HepG2 (cell line): ENCODE measurements around the gene RING1. TPM values are rescaled to one million over a fixed set of nuclear protein-coding genes. Genes with fewer than 3 reads are reported as not detected.

Source experiments
- ATAC-seq: fragments of 200-7000 bp; cut with Tn5 transposase; 3 replicates; pipeline ENCODE4 v1.9.1; 2020; ENCODE audit warnings: mild to moderate bottlenecking, moderate library complexity
- BruUV-seq: library from RNA; stranded (reverse); fragments of 400-500 nt; replicated peaks from 2 replicates; lab custom pipeline; 2021; lab: Mats Ljungman, UMichigan
- CTCF ChIA-PET: fragments of 300-600 bp; formaldehyde crosslinking; extraction: SDS; loops from one replicate; lab custom pipeline; 2021; ENCODE audit warnings: low total read pairs, inconsistent platforms, low intra/inter-chr PET ratio; lab: Yijun Ruan, JAX
- POLR2A ChIA-PET: fragments of 350-600 bp; sonication (Branson Sonifier 250); formaldehyde crosslinking; loops from one replicate; lab custom pipeline; 2020; ENCODE audit warnings: antibody characterized with exemption, inconsistent platforms; lab: Yijun Ruan, JAX
- DNase-seq: peaks from one replicate; pipeline ENCODE4 v3.0.0-alpha.2; 2015; ENCODE audit warnings: low spot score
- FAIRE-seq: peaks from 3 replicates; lab custom pipeline; 2011; peaks lifted over from hg19 to GRCh38; lab: Jason Lieb, UNC
- H2AFZ ChIP-seq: one replicate; pipeline ENCODE4 v1.6.1; 2011; ENCODE audit warnings: low read length, inconsistent platforms
- H3K27ac ChIP-seq: fragments of 300-600 bp; 3 replicates; pipeline ENCODE4 v1.8.0; 2011; ENCODE audit warnings: mixed run types, mild to moderate bottlenecking, mixed read lengths, low read length, inconsistent platforms; ENCODE audit not compliant: insufficient read depth; ENCODE audit errors: extremely low read length
- H3K27me3 ChIP-seq, 2 experiments: fragments of 200-600 bp in 1 of 2; 2 replicates in 1 of 2; 3 replicates in 1 of 2; pipeline versions ENCODE4 v1.6.0 to v1.8.0; 2011; ENCODE audit warnings: low read length in 2 of 2, mild to moderate bottlenecking in 2 of 2, moderate library complexity in 2 of 2, inconsistent platforms in 1 of 2; ENCODE audit not compliant: insufficient read depth in 2 of 2, control insufficient read depth in 1 of 2
- H3K36me3 ChIP-seq, 2 experiments: fragments of 200-600 bp in 1 of 2; replicated peaks in 1 of 2; 2 replicates in 1 of 2; 3 replicates in 1 of 2; pipeline versions ENCODE4 v1.5.1 to v1.8.0; 2011; ENCODE audit warnings: low read length in 2 of 2, inconsistent platforms in 1 of 2; ENCODE audit not compliant: insufficient read depth in 2 of 2, control insufficient read depth in 1 of 2
- H3K4me1 ChIP-seq: 2 replicates; pipeline ENCODE4 v1.5.1; 2012; ENCODE audit warnings: low read length, inconsistent platforms; ENCODE audit not compliant: insufficient read depth
- H3K4me2 ChIP-seq: 2 replicates; pipeline ENCODE4 v1.6.0; 2011; ENCODE audit warnings: low read depth, low read length, inconsistent platforms
- H3K4me3 ChIP-seq, 3 experiments: fragments of 200-600 bp in 1 of 3; sonication (generic), shearing (Covaris generic) in 1 of 3; replicated peaks in 1 of 3; 2 replicates each; pipeline ENCODE4 v1.5.1; 2011 to 2016; ENCODE audit warnings: low read length in 3 of 3, inconsistent platforms in 2 of 3, low read depth in 2 of 3, mild to moderate bottlenecking in 2 of 3, control low read depth in 1 of 3, mixed read lengths in 1 of 3; ENCODE audit not compliant: insufficient read depth in 1 of 3
- H3K79me2 ChIP-seq: one replicate; pipeline ENCODE4 v1.6.1; 2011; ENCODE audit warnings: low read length, inconsistent platforms; ENCODE audit not compliant: insufficient read depth
- H3K9ac ChIP-seq: 2 replicates; pipeline ENCODE4 v1.6.0; 2011; ENCODE audit warnings: mild to moderate bottlenecking, low read depth, low read length, inconsistent platforms; ENCODE audit not compliant: insufficient read depth
- H3K9me3 ChIP-seq: 2 replicates; pipeline ENCODE4 v1.5.1; 2012; ENCODE audit warnings: mild to moderate bottlenecking, low read length
- H4K20me1 ChIP-seq: 2 replicates; pipeline ENCODE4 v1.6.0; 2011; ENCODE audit warnings: inconsistent platforms, mild to moderate bottlenecking, low read length, moderate library complexity; ENCODE audit not compliant: insufficient read depth
- BORCS8-MEF2B ChIP-seq: sonication (generic); formaldehyde crosslinking; IDR thresholded peaks from 2 replicates; pipeline ENCODE4 v1.8.0; 2022; ENCODE audit warnings: mild to moderate bottlenecking, missing genetic modification reagents
- CBX2 ChIP-seq, 2 experiments: fragments of 200-600 bp in 1 of 2; sonication (generic); formaldehyde crosslinking in 1 of 2; IDR thresholded peaks; 2 replicates each; pipeline versions ENCODE4 v1.7.0 to v1.8.1; 2018 to 2022; ENCODE audit warnings: low read depth in 2 of 2, low read length in 1 of 2, mild to moderate bottlenecking in 1 of 2, missing genetic modification reagents in 1 of 2
- GABPB1 ChIP-seq: IDR thresholded peaks from 2 replicates; pipeline ENCODE4 v1.6.1; 2016; ENCODE audit warnings: mild to moderate bottlenecking, missing genetic modification reagents, moderate library complexity, missing compliant biosample characterization
- NRL ChIP-seq: sonication (generic); formaldehyde crosslinking; IDR thresholded peaks from 2 replicates; pipeline ENCODE4 v1.5.0; 2020; ENCODE audit warnings: missing genetic modification reagents, mild to moderate bottlenecking, moderate library complexity, borderline replicate concordance
- PHF8 ChIP-seq: sonication (generic); formaldehyde crosslinking; IDR thresholded peaks from 2 replicates; pipeline ENCODE4 v1.5.0; 2020; ENCODE audit warnings: missing genetic modification reagents
- SOX5 ChIP-seq: IDR thresholded peaks from 2 replicates; pipeline ENCODE4 v1.6.1; 2016; ENCODE audit warnings: borderline replicate concordance
- TEAD3 ChIP-seq: optimal IDR thresholded peaks from 2 replicates; pipeline ENCODE3; 2016; ENCODE audit warnings: borderline replicate concordance
- ZNF780A ChIP-seq: sonication (generic); formaldehyde crosslinking; IDR thresholded peaks from 2 replicates; pipeline ENCODE4 v1.8.0; 2022; ENCODE audit warnings: mild to moderate bottlenecking, missing genetic modification reagents, moderate library complexity
- WGBS: methylation state at CpG from one replicate; pipeline ENCODE4 v1.1.6; 2017; ENCODE audit warnings: low lambda C conversion rate; 5-methylcytosine and 5-hydroxymethylcytosine counted together
- in situ Hi-C: cut with HindIII; loops from 2 replicates; pipeline ENCODE4 v1.10.0; 2017; ENCODE audit warnings: low pct_unique_long_range_greater_than_20kb; ENCODE audit not compliant: extremely low pct_ligation_motif_present
- intact Hi-C: fragments of 100-400 bp; cut with micrococcal nuclease; formaldehyde crosslinking; loops from one replicate; pipeline ENCODE4 v1.10.0; 2022; ENCODE audit not compliant: unreplicated experiment
- polyA plus RNA-seq, 8 experiments: library from polyadenylated mRNA; depleted of rRNA in 3 of 8; stranded (reverse) in 7 of 8; unstranded in 1 of 8; fragments of >200 nt; fragmentation: Illumina TruSeq in 4 of 8; extraction: Trizol in 4 of 8; gene quantifications; 2 replicates each; pipeline versions ENCODE4 v1.2.1 to v1.2.3, GENCODE V29; 2011 to 2016; ENCODE audit warnings: low read depth in 4 of 8, missing spikeins in 1 of 8, mixed read lengths in 1 of 8; ENCODE audit not compliant: insufficient read depth in 1 of 8
- total RNA-seq, 5 experiments: library from RNA; depleted of rRNA; stranded (reverse); fragments of >200 nt; fragmentation: Illumina TruSeq; extraction: Trizol; gene quantifications; 2 replicates each; pipeline ENCODE4 v1.2.3, GENCODE V29; 2016; ENCODE audit warnings: low read depth in 1 of 5
- TF ChIP-seq, protein P1 (sequence below): sonication (generic); formaldehyde crosslinking; IDR thresholded peaks from 2 replicates; pipeline ENCODE4 v1.4.0; 2020; ENCODE audit warnings: missing genetic modification reagents
- TF ChIP-seq, protein P2 (sequence below): sonication (generic); formaldehyde crosslinking; IDR thresholded peaks from 2 replicates; pipeline ENCODE4 v1.4.0; 2020; ENCODE audit warnings: mild to moderate bottlenecking, missing genetic modification reagents

RING1 gene
- total and polyA plus RNA-seq, 2 of the 13 experiments (the other 11 are each of a cell fraction or from before 2014, with no cell fraction given) = 23.9 to 33.6 TPM

- TF ChIP-seq, protein P1, sequence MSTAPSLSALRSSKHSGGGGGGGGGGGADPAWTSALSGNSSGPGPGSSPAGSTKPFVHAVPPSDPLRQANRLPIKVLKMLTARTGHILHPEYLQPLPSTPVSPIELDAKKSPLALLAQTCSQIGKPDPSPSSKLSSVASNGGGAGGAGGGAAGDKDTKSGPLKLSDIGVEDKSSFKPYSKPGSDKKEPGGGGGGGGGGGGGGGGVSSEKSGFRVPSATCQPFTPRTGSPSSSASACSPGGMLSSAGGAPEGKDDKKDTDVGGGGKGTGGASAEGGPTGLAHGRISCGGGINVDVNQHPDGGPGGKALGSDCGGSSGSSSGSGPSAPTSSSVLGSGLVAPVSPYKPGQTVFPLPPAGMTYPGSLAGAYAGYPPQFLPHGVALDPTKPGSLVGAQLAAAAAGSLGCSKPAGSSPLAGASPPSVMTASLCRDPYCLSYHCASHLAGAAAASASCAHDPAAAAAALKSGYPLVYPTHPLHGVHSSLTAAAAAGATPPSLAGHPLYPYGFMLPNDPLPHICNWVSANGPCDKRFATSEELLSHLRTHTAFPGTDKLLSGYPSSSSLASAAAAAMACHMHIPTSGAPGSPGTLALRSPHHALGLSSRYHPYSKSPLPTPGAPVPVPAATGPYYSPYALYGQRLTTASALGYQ (CRISPR knock-in tag) = 0 out of 2 replicates have a peak, but pooled peaks have one; percentile 36
- no peak for TF ChIP-seq BORCS8-MEF2B (CRISPR knock-in tag)
Measured at GRCh38 chr6:33213166-33213988, 5.1 kb downstream of the RING1 start (continued).

- in situ Hi-C loops (no loop called here), intact Hi-C loops (no loop called here)
- peak overlapping the region; percentile 36 to 66 (median 50); a peak in 4 of 6 replicates for H3K4me3 ChIP-seq
- H3K9ac ChIP-seq = peak overlapping the region; percentile 50; the same call in 1 of the 2 replicates
- TF ChIP-seq GABPB1 (CRISPR knock-in tag) = peak; percentile 2; the same call in 1 of the 2 replicates
- TF ChIP-seq ZNF780A (CRISPR knock-in tag) = 0 out of 2 replicates have a peak, but pooled peaks have one; percentile 6
- TF ChIP-seq NRL (CRISPR knock-in tag) = 0 out of 2 replicates have a peak, but pooled peaks have one; percentile 54
- TF ChIP-seq SOX5 (CRISPR knock-in tag) = no peak
- TF ChIP-seq PHF8 (CRISPR knock-in tag) = 0 out of 2 replicates have a peak, but pooled peaks have one; percentile 2
- TF ChIP-seq CBX2 (IDR thresholded peaks at IDR 0.05; ENCODE audit: low read depth, low read length) = no peak
- TF ChIP-seq CBX2 (CRISPR knock-in tag; IDR thresholded peaks at IDR 0.05; ENCODE audit: low read depth) = 0 out of 2 replicates have a peak, but pooled peaks have one; percentile 43
- TF ChIP-seq, protein P2, sequence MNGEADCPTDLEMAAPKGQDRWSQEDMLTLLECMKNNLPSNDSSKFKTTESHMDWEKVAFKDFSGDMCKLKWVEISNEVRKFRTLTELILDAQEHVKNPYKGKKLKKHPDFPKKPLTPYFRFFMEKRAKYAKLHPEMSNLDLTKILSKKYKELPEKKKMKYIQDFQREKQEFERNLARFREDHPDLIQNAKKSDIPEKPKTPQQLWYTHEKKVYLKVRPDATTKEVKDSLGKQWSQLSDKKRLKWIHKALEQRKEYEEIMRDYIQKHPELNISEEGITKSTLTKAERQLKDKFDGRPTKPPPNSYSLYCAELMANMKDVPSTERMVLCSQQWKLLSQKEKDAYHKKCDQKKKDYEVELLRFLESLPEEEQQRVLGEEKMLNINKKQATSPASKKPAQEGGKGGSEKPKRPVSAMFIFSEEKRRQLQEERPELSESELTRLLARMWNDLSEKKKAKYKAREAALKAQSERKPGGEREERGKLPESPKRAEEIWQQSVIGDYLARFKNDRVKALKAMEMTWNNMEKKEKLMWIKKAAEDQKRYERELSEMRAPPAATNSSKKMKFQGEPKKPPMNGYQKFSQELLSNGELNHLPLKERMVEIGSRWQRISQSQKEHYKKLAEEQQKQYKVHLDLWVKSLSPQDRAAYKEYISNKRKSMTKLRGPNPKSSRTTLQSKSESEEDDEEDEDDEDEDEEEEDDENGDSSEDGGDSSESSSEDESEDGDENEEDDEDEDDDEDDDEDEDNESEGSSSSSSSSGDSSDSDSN = no peak
- peak; percentile 16 for TF ChIP-seq TEAD3 (CRISPR knock-in tag)
- H3K79me2 ChIP-seq = no peaks in the 10 kb centered on the region
- no peak for FAIRE-seq
- H3K4me2 ChIP-seq = peak overlapping the region; percentile 82
- 18% methylated on average over 9 of the region's 9 CpGs for WGBS
- H3K27me3 ChIP-seq = peaks cover 9 to 51% of the 10 kb centered on the region in 2 experiments; a peak in 4 of 5 replicates
- DNase-seq = no peak
- ChIA-PET POLR2A (no interaction called here), CTCF (interaction anchor here (1.2 kb wide), 1 partner anchor 16 kb away, joined by 3 read pairs; no protein-coding TSS in a partner anchor)
- H3K36me3 ChIP-seq = peaks cover 2 to 9% of the 10 kb centered on the region in 2 experiments; a peak in 4 of 5 replicates
- no peaks in the 10 kb centered on the region for H3K9me3 ChIP-seq
- BruUV-seq = no TSS peak
- peaks cover 28% of the 10 kb centered on the region for H3K4me1 ChIP-seq
- ATAC-seq = peak; percentile 9
- H3K27ac ChIP-seq = no peak overlapping the region
- no peak overlapping the region for H2AFZ ChIP-seq
- H4K20me1 ChIP-seq = no peaks in the 10 kb centered on the region
Measured at GRCh38 chr6:33213989-33214335, 5.7 kb downstream of the RING1 start.
